Measurements from ENCODE around the gene SMPD2. TPM values are rescaled to one million over a fixed set of nuclear protein-coding genes. Genes with fewer than 3 reads are reported as not detected.

Gene SMPD2
- total RNA-seq, 1 experiment from 2014 or later = 50.0 TPM

GRCh38 chr6:109466212-109466923 lies 25.8 kb downstream of the SMPD2 start:
- TF ChIP-seq CTCF (IDR thresholded peaks at IDR 0.05) (no peak), POLR2AphosphoS5 (IDR thresholded peaks at IDR 0.05; ENCODE audit: low read depth, low read length) (no peak), TCF7L2 (IDR thresholded peaks at IDR 0.05; ENCODE audit: low read depth, low read length) (no peak), SIN3A (IDR thresholded peaks at IDR 0.05; ENCODE audit: borderline replicate concordance, insufficient read depth, low read depth, low read length) (no peak), REST (IDR thresholded peaks at IDR 0.05; ENCODE audit: insufficient read depth in 1 of 2, low read depth in 2 of 2, low read length in 1 of 2) (no peak)
- H3K9me3 ChIP-seq (ENCODE audit: control insufficient read depth, insufficient read depth, low read depth, low read length) = no peaks in the 10 kb centered on the region
- POLR2A ChIA-PET = no interaction called here
- ATAC-seq = no peak
- DNase-seq (ENCODE audit: low read depth, low spot score) = no peak
- H3K4me3 ChIP-seq (ENCODE audit: low read depth in 2 of 2, low read length in 2 of 2) = no peak overlapping the region
- no peak overlapping the region for H3K27ac ChIP-seq (ENCODE audit: low read length)
- no TSS peak for BruUV-seq (replicated peaks)
- H3K36me3 ChIP-seq (ENCODE audit: control insufficient read depth, insufficient read depth, low read length) = peaks cover 45% of the 10 kb centered on the region
- CTCF ChIA-PET = no interaction called here
- in situ Hi-C loops (cut with HindIII; ENCODE audit: low pct_unique_long_range_greater_than_20kb, low sequenced_read_pairs) (no loop called here), intact Hi-C loops (cut with micrococcal nuclease; ENCODE audit: unreplicated experiment) (no loop called here)
- no peaks in the 10 kb centered on the region for H3K27me3 ChIP-seq (ENCODE audit: control insufficient read depth, insufficient read depth, low read length)
- no peaks in the 10 kb centered on the region for H3K4me1 ChIP-seq (ENCODE audit: control insufficient read depth, insufficient read depth, low read length)

GRCh38 chr6:109467696-109468095 lies 27.2 kb downstream of the SMPD2 start:
- H3K27ac ChIP-seq (ENCODE audit: low read length) = no peak overlapping the region
- H3K36me3 ChIP-seq (ENCODE audit: control insufficient read depth, insufficient read depth, low read length) = peaks cover 49% of the 10 kb centered on the region
- no peaks in the 10 kb centered on the region for H3K4me1 ChIP-seq (ENCODE audit: control insufficient read depth, insufficient read depth, low read length)
- in situ Hi-C loops (cut with HindIII; ENCODE audit: low pct_unique_long_range_greater_than_20kb, low sequenced_read_pairs) (no loop called here), intact Hi-C loops (cut with micrococcal nuclease; ENCODE audit: unreplicated experiment) (no loop called here)
- TF ChIP-seq TCF7L2 (IDR thresholded peaks at IDR 0.05; ENCODE audit: low read depth, low read length) (no peak), SIN3A (IDR thresholded peaks at IDR 0.05; ENCODE audit: borderline replicate concordance, insufficient read depth, low read depth, low read length) (no peak), POLR2AphosphoS5 (IDR thresholded peaks at IDR 0.05; ENCODE audit: low read depth, low read length) (no peak), CTCF (IDR thresholded peaks at IDR 0.05) (no peak), REST (IDR thresholded peaks at IDR 0.05; ENCODE audit: insufficient read depth in 1 of 2, low read depth in 2 of 2, low read length in 1 of 2) (no peak)
- DNase-seq (ENCODE audit: low read depth, low spot score) (no peak), ATAC-seq (no peak)
- no peaks in the 10 kb centered on the region for H3K27me3 ChIP-seq (ENCODE audit: control insufficient read depth, insufficient read depth, low read length)
- BruUV-seq (replicated peaks) = no TSS peak
- H3K9me3 ChIP-seq (ENCODE audit: control insufficient read depth, insufficient read depth, low read depth, low read length) = no peaks in the 10 kb centered on the region
- ChIA-PET CTCF (no interaction called here), POLR2A (no interaction called here)
- H3K4me3 ChIP-seq (ENCODE audit: low read depth in 2 of 2, low read length in 2 of 2) = no peak overlapping the region
